HEK293T (cell line): Measurements from ENCODE around the gene SLC2A4.
A peak's percentile ranks its signal among the peaks of the same experiment; 100 is the strongest.

Source experiments
- CTCF ChIA-PET: fragments of 350-600 bp; formaldehyde crosslinking; extraction: SDS; loops from one replicate; lab custom pipeline; 2021; ENCODE audit warnings: antibody characterized with exemption, inconsistent platforms; lab: Yijun Ruan, JAX
- POLR2A ChIA-PET: fragments of 350-600 bp; formaldehyde crosslinking; extraction: SDS; loops from one replicate; lab custom pipeline; 2020; ENCODE audit warnings: antibody characterized with exemption, inconsistent platforms; lab: Yijun Ruan, JAX
- DNase-seq: peaks from one replicate; pipeline ENCODE4 v3.0.0; 2012; ENCODE audit warnings: mixed read lengths; ENCODE audit errors: extremely low spot score
- ARNT ChIP-seq: fragments of 450-650 bp; IDR thresholded peaks from 2 replicates; pipeline ENCODE4 v1.6.1; 2017; ENCODE audit warnings: mild to moderate bottlenecking
- BHLHE40 ChIP-seq: fragments of 450-650 bp; IDR thresholded peaks from 2 replicates; pipeline ENCODE4 v1.6.1; 2016; ENCODE audit warnings: mild to moderate bottlenecking, moderate library complexity, borderline replicate concordance
- CTBP1 ChIP-seq: fragments of 450-650 bp; IDR thresholded peaks from 2 replicates; pipeline ENCODE4 v1.6.1; 2016; ENCODE audit warnings: borderline replicate concordance
- ELF4 ChIP-seq: fragments of 450-650 bp; IDR thresholded peaks from 2 replicates; pipeline ENCODE4 v1.6.1; 2017; ENCODE audit warnings: antibody characterized with exemption
- FOXA1 ChIP-seq: fragments of 450-650 bp; IDR thresholded peaks from 2 replicates; pipeline ENCODE4 v1.6.1; 2016; ENCODE audit warnings: mild to moderate bottlenecking
- FOXK2 ChIP-seq: fragments of 450-650 bp; IDR thresholded peaks from 2 replicates; pipeline ENCODE4 v1.6.1; 2016; ENCODE audit warnings: mild to moderate bottlenecking
- FOXM1 ChIP-seq: fragments of 450-650 bp; IDR thresholded peaks from 2 replicates; pipeline ENCODE4 v1.6.1; 2017; ENCODE audit warnings: mild to moderate bottlenecking, borderline replicate concordance
- HDGF ChIP-seq: fragments of 450-650 bp; IDR thresholded peaks from 2 replicates; pipeline ENCODE4 v1.6.1; 2017; ENCODE audit warnings: antibody characterized with exemption, borderline replicate concordance
- L3MBTL2 ChIP-seq: fragments of 450-650 bp; conservative IDR thresholded peaks from 2 replicates; pipeline ENCODE4 v1.6.1; 2016; ENCODE audit warnings: mild to moderate bottlenecking
- LEF1 ChIP-seq: fragments of 450-650 bp; IDR thresholded peaks from 2 replicates; pipeline ENCODE4 v1.6.1; 2017; ENCODE audit warnings: mild to moderate bottlenecking, borderline replicate concordance
- NFRKB ChIP-seq: fragments of 450-650 bp; IDR thresholded peaks from 2 replicates; pipeline ENCODE4 v1.6.1; 2016; ENCODE audit warnings: mild to moderate bottlenecking, moderate library complexity
- SP1 ChIP-seq: fragments of 450-650 bp; IDR thresholded peaks from 2 replicates; pipeline ENCODE4 v1.6.1; 2017
- SUZ12 ChIP-seq: fragments of 450-650 bp; IDR thresholded peaks from 2 replicates; pipeline ENCODE4 v1.6.1; 2016; ENCODE audit warnings: mild to moderate bottlenecking
- TARDBP ChIP-seq: fragments of 450-650 bp; IDR thresholded peaks from 2 replicates; pipeline ENCODE4 v1.6.1; 2016
- ZNF384 ChIP-seq: fragments of 450-650 bp; IDR thresholded peaks from 2 replicates; pipeline ENCODE4 v1.6.1; 2016
- TF ChIP-seq, protein P1 (sequence below): fragments of 450-650 bp; IDR thresholded peaks from 2 replicates; pipeline ENCODE4 v1.6.1; 2016

The SLC2A4 gene

DNA sequence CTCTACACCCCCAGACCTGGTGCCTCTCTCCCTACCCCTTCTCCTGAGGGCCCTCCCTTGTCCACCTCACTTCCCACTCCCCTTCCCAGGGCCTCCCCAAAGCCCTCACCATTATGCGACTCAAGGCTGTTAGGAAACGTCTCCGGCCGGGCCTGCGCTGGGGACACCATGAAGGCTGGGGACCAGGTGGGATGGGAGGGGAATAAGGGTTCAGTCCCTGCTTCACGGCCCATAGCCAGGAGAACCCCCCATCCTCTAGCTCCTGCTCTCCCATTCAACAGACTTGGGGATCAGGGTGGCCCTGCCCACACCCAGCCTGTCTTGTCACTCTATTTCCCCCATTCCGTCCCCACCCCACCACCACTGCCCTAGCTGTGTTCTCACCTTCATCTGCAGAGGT, 45.5 kb downstream of the SLC2A4 start:
- TF ChIP-seq ARNT (no peak), CTBP1 (no peak), FOXA1 (no peak), SUZ12 (no peak), SP1 (no peak), FOXM1 (no peak)
- DNase-seq = no peak
- CTCF ChIA-PET = no interaction called here
- POLR2A ChIA-PET = interaction anchor here (5.1 kb wide), 1 partner anchor 11 kb away, joined by 56 read pairs; the partner anchor contains the start of gene GPS2

DNA sequence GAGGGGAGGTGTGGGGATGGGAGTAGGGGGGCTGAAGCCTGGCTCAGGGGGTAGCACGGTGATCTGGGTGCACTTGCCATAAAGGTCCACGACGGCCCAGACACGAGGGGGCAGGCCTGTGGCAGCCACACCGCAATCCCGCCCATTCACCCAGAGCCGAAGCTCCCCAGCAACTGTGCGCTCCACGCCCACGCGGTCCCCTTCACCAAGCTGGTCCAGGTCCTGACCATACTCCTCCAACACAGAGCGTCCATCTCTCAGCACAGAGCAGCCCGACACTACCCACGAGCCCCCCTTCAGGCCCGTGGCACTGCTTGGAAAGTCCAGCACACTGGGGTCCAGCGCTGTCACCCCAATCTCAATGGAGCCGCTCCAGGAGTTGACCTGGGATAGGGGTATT, 46.0 kb downstream of the SLC2A4 start:
- ChIA-PET CTCF (no interaction called here), POLR2A (interaction anchor here (5.1 kb wide), 1 partner anchor 12 kb away, joined by 56 read pairs; the partner anchor contains the start of gene GPS2)
- TF ChIP-seq FOXM1 (no peak), LEF1 (no peak), ZNF384 (no peak)
- TF ChIP-seq, protein P1, sequence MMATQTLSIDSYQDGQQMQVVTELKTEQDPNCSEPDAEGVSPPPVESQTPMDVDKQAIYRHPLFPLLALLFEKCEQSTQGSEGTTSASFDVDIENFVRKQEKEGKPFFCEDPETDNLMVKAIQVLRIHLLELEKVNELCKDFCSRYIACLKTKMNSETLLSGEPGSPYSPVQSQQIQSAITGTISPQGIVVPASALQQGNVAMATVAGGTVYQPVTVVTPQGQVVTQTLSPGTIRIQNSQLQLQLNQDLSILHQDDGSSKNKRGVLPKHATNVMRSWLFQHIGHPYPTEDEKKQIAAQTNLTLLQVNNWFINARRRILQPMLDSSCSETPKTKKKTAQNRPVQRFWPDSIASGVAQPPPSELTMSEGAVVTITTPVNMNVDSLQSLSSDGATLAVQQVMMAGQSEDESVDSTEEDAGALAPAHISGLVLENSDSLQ = no peak
- DNase-seq = no peak

DNA sequence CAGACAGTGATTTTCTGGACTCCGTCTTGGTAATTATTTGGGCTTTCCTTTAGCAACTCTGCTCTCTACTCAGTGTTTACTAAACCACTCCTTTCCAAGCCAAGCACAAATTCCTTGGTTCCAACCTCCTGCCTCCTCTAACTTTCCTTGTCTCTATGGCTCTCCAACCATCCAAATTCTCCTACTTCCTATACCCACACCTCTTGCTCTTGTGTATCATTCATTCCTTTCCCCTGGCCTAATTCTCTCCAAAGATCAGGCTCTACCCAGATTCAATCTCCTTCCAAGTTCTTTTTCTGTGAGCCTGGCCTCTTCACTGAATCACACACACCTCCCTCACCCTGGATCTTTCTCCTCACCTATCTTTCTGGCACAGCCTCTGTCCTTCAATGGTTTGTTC, 46.5 kb downstream of the SLC2A4 start:
- POLR2A ChIA-PET = interaction anchor here (2.8 to 5.1 kb wide), 2 partner anchors 12 to 17 kb away, joined by 17 to 56 read pairs; partner anchors contain the start of gene GPS2
- TF ChIP-seq FOXM1 = no peak
- TF ChIP-seq BHLHE40 = no peak
- TF ChIP-seq CTBP1 = no peak
- TF ChIP-seq NFRKB = no peak
- TF ChIP-seq SP1 = no peak
- TF ChIP-seq TARDBP = no peak
- no peak for TF ChIP-seq FOXA1
- no peak for DNase-seq
- CTCF ChIA-PET = no interaction called here

DNA sequence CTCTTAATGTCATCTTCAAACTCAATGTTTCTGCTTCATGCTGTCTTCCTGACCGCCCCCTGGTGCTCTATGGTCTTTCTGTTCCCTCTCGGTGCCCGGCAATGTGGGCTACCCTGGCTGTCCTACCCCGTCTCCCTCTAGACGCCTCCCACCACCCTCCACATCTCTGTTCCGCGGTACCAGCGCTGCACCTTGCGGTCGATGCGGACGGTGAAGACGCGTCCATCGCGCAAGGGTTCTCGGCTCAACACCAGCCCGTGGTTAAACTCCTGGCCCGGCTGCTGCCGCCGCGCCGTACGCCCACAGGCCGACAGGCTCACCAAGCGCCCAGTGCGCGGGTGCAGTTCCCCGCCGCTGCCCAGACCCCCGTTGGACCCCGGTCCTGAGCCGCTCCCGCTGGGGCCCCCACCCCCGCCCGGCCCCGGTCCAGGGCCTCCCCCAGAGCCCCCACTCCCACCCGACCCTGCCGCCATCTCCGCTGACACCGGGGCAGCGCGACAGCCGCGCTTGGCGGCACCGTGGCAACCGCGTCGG, 47.4 kb downstream of the SLC2A4 start, which contains the start of gene NEURL4:
TSS of gene NEURL4 (minus strand) at position 496 of the 534 bp plus-strand sequence. CDS start at position 473, 23 bp downstream.
- CTCF ChIA-PET = interaction anchor here (1.0 to 1.3 kb wide), 4 partner anchors 8 to 151 kb away, joined by 3 to 5 read pairs (median 3); no protein-coding TSS in a partner anchor
- TF ChIP-seq FOXK2 (no peak), LEF1 (no peak)
- DNase-seq = no peak
- POLR2A ChIA-PET = interaction anchor here (0.6 to 5.1 kb wide), 30 partner anchors 8 to 360 kb away, joined by 3 to 56 read pairs (median 6); partner anchors contain the start of genes ACADVL, DLG4, DVL2 and GABARAP

DNA sequence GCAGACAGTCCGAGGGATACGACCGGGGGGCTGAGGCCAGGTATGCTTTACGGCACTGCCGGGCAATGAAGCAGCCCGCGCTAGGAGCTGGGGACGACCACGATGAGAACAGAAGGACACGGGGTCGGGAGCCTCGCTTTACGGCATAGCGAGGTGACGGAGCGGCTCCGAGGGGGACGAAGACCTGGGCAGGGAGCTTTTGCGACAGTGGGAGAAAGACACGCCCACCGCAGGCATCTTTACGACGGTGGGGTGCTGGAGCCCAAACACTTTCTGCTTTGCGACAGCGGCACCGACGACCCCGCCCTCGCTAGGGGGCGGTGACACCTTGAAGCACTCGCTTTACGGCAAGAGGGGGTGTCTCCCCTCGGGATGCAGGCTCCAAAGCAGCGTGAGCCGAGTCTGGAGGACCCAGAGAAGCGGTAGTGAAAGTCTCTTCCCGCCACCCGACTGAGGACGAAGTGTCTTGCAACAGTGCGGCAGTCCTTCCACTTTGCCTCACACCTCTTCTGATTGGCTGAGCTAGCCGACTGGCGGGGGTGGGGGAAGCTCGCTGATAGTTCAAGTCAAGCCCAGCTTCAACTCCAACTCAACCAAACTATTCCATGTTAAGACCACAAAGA, 48.0 kb downstream of the SLC2A4 start:
- ChIA-PET POLR2A (interaction anchor here (0.6 to 5.1 kb wide), 44 partner anchors 9 to 359 kb away, joined by 3 to 56 read pairs (median 4); partner anchors contain the start of genes ACADVL, DLG4, DVL2 and GABARAP), CTCF (interaction anchor here (0.6 to 1.3 kb wide), 6 partner anchors 9 to 152 kb away, joined by 3 to 5 read pairs (median 3); partner anchors contain the start of gene TMEM95)
- TF ChIP-seq, protein P1 = peak; percentile 66; the same call in 1 of the 2 replicates
- TF ChIP-seq FOXA1 = no peak
- peak; percentile 75; the same call in 1 of the 2 replicates for TF ChIP-seq HDGF
- DNase-seq = peak; percentile 95

DNA sequence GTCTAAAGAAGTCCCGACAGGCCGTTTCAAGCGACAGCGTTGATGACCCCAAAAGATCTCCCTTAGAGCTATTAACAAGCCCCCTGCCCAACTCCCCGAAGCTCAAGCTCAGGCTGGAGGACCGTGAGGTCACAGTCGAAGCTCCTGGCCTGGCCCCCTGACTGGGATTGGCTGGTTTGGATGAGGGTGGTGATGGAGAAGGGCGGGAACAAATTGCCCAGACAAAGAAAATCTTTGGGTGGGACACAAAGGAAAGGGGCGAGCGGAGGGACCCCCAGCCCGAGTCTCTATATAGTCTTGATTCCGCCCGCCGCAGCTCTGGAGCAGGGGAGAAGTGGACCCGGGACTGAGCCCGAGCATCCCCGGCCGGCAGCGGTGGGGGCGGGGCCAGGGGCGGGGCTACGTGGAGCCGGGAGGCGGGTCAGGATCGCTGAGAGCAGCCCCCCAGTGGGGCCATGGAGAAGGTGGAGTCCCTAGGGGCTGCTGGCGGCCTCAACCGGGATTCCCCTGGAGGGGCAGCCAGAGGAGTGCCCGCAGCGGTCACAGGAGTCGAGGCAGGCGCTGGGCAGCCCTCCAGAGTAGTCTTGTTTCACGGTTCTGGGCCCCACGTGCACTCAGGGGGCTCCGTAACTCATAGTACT, 48.6 kb downstream of the SLC2A4 start:
- ChIA-PET CTCF (interaction anchor here (1.1 to 1.3 kb wide), 4 partner anchors 9 to 25 kb away, joined by 3 to 5 read pairs (median 3); partner anchors contain the start of gene TMEM95), POLR2A (interaction anchor here (0.7 to 5.1 kb wide), 34 partner anchors 10 to 359 kb away, joined by 3 to 56 read pairs (median 4); partner anchors contain the start of genes ACADVL, DLG4, GABARAP and GPS2)
- TF ChIP-seq L3MBTL2 = peak; percentile 68
- TF ChIP-seq ARNT = no peak
- no peak for TF ChIP-seq FOXK2

DNA sequence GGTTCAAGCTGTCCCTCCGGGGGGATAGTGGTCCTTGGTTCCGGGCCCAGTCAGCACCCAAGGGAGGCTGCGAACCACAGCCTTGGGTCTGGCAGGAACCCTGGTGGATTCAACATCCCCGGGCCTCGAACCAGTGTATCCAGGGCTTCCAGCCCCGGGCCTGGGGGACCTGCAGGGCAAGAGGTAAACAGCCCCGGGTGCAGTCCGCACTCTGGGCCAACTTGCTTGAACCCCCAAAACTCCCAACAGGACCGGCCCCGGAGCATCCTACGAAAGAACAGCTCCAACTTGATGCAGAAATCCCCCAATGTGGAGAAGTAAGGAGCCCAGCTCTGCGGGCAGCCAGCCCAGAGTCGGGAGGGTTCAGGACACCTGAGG, 49.1 kb downstream of the SLC2A4 start:
- TF ChIP-seq LEF1 (no peak), ELF4 (no peak), FOXM1 (no peak), FOXK2 (no peak), ZNF384 (no peak)
- no peak for DNase-seq
- ChIA-PET POLR2A (interaction anchor here (1.7 to 2.8 kb wide), 5 partner anchors 10 to 254 kb away, joined by 10 to 17 read pairs (median 14); partner anchors contain the start of genes GABARAP and MPDU1), CTCF (no interaction called here)

More for the DNA sequence above, 48.6 kb downstream of the SLC2A4 start:
- DNase-seq = peak; percentile 79
